HG03139 (cell line): Measurements from ENCODE around the gene IL24.
A peak's percentile ranks its signal among the peaks of the same experiment; 100 is the strongest.
"Not testable (repeated sequence)": the region's sequence is repeated elsewhere in the genome, so short reads cannot be mapped to it uniquely, and the experiment has no call there.

Experiments
- ATAC-seq: cut with Tn5 transposase; IDR thresholded peaks from one replicate; pipeline ENCODE4 v1.9.1; 2021; ENCODE audit not compliant: unreplicated experiment

The IL24 gene

DNA sequence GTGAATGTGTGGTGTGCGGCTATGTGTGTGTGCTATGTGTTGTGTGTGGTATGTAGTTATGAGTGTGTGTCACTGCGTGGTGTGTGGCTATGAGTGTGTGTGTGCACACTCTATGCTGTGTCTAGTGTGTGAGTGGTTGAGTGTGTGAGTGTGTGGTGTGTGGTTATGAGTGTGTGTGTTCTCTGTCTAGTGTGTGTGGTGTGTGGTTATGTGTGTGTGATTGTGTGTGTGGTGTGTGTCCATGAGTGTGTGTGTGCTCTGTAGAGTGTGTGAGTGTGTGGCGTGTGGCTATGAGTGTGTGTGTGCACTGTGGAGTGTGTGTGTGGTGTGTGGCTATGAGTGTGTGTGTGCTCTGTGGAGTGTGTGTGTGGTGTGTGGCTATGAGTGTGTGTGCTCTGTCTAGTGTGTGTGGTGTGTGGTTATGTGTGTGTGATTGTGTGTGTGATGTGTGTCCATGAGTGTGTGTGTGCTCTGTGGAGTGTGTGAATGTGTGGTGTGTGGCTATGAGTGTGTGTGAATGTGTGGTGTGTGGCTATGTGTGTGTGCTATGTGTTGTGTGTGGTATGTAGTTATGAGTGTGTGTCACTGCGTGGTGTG is 26.8 kb downstream of the IL24 start:
- ATAC-seq = not testable (repeated sequence)

DNA sequence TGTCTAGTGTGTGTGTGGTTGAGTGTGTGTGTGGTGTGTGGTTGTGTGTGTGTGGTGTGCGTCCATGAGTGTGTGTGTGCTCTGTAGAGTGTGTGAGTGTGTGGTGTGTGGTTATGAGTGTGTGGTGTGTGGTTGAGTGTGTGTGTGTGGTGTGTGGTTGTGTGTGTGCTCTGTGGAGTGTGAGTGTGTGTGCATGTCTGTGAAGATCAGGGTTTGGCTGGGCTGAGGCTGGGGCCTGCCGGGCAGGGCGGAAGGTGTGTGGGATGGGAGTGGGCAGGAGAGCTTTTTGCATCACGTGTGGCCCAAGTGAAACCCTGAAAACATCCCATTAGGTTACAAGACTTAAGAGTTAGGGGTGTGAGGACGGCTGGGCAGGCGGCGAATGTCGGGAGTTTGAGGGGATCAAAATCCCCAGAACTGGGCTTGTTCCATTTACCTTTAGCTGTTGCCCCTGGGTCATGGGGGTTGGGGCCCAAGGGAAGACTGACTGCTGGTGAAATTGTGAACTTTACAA is 27.4 kb downstream of the IL24 start:
- peak; percentile 23 for ATAC-seq

DNA sequence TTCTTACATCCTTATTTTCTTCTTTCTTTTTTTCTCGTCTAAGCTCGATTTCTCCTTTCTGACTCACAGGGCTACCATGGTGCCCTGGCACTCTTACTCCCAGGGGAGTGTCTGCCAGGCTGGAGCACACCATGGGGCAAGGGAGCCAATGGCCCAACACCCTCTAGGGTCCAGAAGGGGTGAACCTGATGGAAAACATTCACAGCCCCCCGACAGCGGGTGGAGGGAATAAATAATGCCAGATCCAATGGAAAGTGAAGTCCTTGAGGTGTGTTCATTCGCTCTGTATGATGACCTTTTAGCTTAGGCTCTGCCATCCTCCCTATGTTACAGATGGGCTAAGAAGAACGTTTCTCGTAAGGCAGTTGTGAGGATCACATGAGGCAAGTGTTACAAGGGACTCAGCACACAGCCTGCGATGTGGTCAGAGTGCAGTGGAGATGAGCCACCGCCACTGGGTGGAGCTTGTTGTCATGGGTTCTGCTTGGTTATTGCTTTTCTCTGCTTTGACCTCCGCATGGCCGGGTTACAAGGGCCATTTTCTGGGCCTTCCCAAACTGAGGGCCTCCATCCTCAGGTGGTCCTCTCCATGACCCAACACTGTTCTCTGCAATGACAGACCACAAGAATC is 28.0 kb downstream of the IL24 start:
- ATAC-seq = peak; percentile 53

DNA sequence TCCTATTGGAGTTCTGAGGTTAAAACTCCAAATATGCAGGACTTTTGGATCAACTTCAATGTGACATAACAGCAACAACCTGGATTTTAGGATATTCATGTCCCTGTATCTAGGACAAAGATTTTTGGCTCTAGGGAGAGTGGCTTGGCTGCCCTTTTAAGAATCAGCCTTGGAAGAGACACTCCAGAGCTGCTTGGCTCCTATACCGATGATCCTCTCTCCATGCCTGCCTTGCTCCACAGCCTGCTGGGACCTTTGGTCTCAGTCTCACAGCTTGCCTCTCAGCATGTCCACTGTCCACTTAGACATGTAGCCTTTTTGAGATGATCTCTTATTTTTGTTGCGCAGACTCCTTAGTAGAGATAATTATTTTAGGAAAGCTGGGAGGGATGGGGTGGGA is 29.0 kb downstream of the IL24 start:
- no peak for ATAC-seq

DNA sequence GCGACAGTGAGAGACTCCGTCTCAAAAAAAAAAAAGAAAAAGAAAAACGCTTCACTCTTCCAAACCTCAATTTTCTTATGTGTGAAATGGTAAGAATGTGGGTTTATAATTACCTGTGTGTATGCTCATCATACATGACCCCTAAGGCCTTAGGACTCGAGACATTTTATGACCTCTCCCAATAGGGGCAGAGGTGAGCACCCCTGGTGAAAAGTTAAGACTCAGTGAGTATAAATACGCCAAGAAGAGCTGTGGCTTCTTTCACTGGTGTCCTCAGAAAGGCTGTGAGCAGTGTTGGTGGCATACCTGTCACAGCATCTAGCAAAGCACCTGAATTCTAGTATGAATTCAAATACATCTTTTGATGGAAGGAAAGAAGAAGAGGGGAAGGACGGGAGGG is 32.3 kb downstream of the IL24 start:
- no peak for ATAC-seq

DNA sequence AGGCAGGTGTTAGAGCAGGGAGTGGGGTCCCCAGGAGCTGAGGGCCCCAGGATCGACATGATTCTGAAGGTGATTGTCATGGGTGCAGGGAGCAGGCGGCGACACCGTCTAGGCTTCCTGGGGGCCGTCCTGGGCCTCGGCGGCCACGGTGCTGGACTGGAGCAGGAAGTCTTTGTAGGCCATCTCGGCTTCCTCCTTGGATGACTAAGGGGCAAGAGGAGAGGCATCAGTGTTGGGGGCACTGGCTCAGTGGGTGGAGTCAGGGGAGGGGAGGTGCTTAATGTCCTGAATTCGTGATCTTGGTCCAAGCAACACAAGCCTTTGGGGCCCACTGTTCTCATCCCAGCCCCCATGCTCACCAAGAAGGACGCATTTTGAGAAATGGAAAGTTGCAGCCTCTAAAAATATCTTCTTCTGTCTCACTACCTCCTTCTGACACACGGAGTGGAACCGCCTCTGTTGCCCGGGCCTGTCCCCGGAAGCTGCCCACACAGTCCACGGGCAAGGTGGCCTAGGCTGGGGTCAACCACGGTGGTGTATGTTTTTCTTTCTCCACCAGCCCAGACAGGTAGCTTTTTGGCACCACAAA is 33.1 kb downstream of the IL24 start:
- ATAC-seq = peak; percentile 59

DNA sequence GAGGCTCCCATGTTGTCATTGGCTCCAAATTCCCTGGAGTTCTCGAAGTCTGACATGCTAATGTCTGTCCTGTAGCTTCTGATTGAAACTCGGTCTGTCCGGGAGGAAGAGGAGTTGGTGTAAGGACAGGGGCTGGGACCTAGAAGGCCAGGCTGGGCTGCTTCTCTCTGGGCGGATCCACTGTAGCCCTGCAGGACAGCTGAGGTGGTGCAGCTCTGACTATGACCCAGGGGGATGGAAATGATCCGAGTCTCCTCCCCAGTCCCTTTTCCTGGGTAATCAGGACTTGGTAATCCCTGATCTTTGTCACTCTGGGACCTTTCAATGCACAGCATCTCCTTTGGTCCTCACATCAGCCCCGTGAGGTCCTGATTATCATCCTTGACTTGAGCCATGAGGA is 34.5 kb downstream of the IL24 start:
- ATAC-seq = no peak

DNA sequence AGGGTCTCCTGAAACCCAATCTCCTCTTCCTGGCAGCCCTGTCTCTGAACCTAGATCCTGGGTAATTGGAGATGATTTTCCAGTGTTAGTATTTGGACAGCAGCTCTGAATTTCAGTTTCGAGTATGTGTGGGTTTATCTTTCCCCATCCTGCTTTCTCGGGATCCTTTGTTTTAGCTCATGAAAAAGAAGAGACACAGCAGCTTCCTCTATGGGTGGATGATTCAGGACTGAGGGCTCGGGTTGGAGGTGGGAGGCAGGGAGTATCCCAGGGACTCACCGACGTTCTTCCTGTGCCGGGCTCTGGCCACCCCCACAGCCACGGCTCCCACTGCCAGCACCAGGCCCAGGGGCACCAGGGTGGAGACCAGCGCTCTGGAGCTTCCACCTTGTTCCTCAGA is 34.9 kb downstream of the IL24 start:
- ATAC-seq = no peak

DNA sequence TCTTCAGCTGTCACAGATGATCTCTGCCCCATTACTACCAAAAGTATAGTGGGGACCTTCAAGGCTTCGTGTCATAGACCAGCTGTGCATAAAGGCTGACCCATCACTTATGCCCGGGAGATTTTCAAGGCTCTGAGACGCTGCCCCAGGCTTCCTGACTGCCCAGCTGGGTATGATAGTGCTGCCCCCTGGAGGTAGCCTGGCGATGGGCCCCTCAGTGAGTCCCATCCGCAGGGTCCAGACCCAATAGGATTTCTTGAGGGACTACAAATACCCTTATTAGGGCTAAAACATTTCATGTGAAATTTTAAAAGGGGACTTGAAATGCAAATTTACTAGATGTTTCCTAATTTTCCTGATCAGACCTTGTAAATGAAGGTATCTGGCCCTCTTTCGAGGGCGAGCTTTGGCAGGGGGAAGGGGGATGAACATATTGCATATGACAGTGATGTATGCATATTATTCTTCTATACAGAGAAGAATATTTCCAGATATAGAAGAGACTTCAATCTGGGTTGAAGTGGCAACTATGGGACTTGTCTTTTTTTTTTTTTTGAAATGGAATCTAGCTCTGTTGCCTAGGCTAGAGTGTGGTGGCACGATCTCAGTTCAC is 36.2 kb downstream of the IL24 start:
- no peak for ATAC-seq

DNA sequence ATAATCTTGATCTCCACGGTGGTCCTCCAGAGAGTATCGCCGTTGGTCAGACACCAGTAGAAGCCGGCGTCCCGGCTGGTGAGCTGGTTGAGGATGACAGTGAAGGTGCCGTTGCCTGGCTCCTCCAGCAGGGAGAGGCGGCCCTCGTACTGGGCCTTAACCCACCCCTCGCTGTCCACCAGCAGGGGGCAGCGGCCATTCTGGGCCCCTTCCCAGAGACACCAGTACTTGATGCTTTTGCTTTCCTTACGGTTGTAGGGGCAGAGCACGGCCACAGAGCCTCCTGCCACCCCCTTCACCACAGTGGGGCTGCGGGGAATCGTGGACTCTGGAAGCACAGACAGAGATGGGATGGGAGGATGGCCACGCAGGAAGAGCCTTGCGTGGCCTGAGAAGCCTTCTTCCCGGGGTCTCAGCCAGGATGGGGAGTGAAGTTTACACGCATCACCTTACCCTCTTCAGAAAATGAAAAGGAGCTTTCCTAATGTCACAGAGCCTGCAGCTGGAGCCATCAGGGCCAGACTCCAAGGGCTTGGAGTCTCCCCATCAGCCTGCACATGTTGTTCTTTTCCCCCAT is 38.3 kb downstream of the IL24 start:
- ATAC-seq = no peak

DNA sequence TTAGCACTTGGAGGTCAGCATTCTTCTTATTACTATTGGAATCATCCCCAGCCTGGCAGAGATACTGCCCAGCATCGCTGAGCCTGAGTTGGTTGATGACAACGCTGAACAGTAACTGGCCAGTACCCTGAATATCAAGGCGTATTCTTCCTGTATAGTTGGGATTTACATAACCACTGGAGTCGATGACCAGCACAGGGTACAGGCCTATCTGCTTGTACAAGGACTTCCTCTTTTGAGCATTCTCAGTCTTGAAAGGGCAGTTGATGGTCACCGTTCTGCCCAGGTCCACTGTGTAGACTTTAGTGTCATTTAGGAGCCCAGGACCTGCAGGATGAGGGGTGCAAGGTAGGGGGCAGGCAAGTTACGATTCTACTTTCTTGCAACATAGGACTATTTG is 40.2 kb downstream of the IL24 start:
- ATAC-seq = no peak

DNA sequence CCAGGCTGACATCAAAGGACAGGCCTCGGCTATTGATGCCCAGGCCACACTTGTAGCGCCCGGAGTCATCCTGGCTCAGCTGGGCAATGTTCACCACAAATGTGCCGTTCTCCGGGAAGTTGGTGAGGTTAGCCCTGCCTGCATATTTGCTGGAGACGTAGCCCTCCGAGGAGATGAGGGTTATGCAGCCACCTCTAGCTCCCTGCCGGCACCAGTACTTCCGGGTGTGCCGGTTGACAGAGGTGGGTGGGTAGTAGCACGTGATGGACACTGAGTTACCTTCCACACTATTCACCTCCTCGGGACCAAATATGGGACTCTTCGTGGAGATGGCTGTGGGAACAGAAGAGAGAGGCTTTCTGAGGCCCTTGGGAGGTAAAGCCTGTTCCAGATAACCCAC is 41.9 kb downstream of the IL24 start:
- ATAC-seq = no peak

DNA sequence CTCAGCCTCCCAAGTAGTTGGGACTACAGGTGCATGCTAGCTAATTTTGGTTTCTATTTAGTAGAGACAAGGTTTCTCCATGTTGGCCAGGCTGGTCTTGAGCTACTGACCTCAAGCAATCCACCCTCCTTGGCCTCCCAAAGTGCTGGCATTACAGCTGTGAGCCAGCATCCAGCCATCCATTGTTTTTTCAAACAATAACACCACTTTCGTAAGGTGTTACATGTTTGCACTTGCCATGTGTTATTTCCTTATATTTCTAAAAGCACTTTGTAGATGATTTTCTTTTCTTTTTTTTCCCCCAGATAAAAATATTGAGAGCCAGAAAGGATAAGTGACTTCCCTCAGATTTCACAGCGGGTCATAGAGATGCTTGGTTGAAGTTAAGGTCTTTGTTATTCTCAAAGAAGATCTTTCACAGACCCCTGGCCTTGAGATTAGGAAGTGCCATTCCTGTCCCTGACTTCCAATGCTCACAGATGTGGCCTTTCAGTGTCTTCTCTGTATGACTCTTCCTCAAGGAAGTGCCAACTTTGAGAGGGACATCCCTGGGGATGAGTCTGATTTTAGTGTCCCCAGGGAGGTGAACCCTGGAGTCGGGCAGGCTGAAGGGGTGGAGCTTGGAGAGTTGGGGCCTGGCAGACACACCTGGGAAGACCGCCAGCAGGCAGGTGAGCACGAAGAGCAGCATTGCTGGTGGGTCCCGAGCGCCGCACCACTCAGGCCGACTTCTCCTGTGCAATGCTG is 42.8 kb downstream of the IL24 start:
- ATAC-seq = no peak

DNA sequence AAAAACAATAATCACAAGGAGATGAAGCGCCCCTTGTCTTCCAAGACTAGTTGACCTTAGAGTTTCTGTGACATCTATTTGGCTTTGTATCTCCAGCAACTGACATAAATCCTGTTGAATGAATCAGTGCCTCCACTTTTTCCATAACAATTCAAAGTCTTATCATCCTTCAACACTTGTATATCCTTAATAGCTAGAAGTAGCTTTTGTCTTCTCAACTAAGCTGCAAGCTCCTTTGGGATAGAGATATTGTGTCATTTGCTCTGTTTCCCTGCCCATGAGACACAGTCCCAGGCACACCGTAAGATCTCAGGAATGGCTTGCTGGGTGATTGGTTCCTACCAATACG is 43.3 kb downstream of the IL24 start:
- no peak for ATAC-seq

DNA sequence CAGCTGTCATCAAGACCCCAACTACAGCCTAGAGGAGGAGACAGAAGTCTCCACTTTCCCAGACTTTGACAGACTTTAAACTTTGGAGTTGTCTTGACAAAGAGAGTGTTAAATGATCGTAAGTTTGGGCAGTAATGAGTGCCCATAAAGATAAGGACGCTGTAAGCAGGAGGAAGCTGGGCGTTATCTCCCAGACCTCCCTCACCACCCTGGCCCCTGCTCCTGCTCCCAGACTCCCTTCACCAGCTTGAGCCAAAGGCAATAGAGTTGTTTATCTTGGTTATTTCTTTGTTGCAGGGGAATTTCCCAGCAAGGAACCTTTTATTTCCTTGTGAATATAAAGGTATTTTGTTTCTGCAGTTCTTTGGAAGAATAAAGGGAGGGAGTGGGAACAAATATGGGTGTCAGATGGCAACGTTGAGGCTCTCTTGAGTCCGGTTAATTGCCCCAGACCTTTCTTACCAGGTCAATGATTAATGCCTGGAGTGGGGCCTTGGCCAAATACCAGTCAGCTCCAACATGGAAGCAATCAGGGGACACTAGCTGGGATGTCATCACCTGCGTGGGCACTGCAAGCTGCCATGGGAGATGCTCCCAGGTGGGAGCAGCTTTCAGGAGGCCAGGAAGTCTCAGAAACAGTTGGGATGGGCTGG is 44.6 kb downstream of the IL24 start:
- no peak for ATAC-seq

DNA sequence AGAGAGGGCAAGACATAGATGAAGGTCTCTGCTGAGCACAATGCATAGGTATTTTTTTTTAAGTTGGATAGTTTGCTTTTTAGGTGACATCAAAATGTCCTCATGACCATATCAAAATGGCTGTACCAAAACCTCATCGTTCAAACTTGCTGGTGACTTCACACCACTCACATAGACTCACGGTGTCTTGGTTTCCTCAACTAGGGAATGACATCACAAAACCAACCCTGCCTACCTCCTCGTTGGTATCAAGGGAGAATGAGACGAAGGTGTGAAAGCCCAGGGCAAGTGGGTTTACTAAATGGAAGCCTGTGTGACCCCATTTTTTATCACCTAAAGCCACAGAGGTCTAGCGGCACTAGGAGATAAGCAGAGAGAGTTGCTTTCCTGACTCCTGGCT is 47.5 kb downstream of the IL24 start:
- no peak for ATAC-seq

DNA sequence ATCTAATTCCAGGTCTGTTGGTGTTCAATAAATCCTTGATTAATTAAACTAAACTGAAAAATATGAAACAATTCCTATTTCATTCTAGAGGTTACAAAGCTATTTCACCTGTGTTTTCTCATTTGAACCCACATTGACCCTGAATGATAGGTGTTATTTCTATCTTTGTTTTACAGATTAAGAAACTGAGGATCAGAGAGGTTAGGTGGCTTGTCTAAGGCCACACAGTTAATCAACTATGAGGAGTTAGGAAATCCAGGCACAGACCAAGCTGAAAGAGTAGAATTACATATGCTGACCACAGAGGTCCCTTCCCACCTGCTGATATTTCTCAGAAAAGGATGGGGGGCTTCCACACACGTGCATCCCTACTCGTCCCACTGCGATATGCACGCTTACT is 48.5 kb downstream of the IL24 start:
- ATAC-seq = no peak

DNA sequence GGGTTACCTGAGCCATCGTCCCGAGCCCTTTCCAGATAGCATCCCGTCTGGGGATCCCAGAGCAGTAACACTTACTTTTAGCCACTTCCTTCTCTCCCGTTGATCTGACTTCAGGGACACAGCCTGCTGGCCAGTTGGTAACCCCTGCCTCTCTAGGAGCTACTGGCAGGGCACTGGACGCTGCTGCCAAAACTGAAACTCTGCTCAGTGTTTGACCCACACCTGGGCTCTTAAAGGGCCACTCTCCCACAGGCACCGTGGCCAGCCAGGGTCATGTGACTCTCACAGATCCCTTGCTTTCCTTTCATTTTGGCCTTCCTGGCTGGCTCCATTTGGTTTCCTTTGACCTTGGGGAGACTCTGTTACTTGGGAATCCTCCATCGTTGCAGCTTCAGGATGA is 49.0 kb downstream of the IL24 start, which contains the start of gene PIGR:
Gene PIGR, minus strand, starts transcription at position 206 of the 400 bp plus-strand sequence. CDS start 5,935 bp downstream, outside the sequence.
- no peak for ATAC-seq

DNA sequence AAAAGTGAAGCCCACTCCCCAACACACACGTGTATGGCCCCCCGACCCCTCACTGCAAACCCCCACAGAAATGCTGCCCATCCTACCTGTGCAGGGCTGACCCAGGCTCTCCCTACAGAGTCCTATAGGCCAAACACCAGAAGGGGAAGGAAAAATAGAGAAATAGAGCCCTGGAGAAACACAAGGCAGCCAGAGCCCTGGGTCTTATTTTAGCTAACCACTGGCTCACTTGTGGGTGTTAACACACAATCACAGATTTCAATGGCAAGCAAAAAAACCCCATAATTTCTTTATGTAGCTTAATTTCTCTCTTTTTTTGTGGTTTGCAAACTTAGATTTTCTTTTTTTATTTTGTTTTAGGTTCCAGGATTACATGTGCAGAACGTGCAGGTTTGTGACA is 50.0 kb downstream of the IL24 start:
- ATAC-seq = no peak

DNA sequence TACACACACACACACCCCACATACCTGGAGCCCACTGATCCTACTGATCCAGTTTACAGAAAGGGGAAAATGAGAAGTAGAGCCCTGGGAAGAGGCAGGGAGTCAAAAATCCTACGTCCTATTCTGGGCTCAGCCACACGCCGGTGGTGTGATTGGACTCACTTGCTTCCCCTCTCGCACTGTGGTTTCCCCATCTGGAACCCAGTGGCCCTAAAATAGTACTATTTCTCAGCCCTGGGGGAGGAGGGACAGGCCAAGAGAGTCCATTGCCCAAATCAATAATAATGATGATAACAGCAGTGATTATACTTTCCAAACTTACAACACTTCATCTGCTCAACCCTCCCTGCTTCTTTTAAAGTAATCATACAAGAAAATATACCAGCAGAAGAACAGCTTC is 52.0 kb downstream of the IL24 start:
- no peak for ATAC-seq

DNA sequence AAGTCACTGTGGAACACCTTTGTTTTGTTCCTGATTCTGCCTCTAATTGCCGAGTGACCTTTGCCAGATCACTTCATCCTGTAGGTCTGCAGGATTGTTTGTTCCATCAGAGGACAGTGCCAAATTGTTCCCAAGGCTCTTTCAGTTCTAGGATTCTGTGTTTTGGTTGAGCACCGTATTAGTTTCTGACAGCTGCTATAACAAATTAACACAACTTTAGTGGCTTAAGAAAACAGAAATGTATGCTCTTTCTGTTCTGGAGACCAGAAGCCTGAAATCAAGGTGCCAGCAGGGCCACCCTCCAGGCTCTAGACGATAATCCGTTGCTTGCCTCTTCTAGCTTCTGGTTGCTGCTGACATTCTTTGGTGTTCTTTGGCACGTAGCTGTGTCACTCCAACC is 52.4 kb downstream of the IL24 start:
- no peak for ATAC-seq
